K562 (cell line): ENCODE measurements around the gene RASL11A. TPM values are rescaled to one million over a fixed set of nuclear protein-coding genes. Genes with fewer than 3 reads are reported as not detected.

Experiments
- ATAC-seq: fragments of 200-7000 bp; cut with Tn5 transposase; 3 replicates; pipeline ENCODE4 v1.9.1; 2020; ENCODE audit warnings: moderate library complexity
- BruUV-seq: library from RNA; stranded (reverse); fragments of 400-500 nt; replicated peaks from 2 replicates; lab custom pipeline; 2021; lab: Mats Ljungman, UMichigan
- CTCF ChIA-PET: fragments of 300-600 bp; formaldehyde crosslinking; extraction: SDS; loops from one replicate; lab custom pipeline; 2021; ENCODE audit warnings: low intra/inter-chr PET ratio; lab: Yijun Ruan, JAX
- POLR2A ChIA-PET: fragments of 300-600, 350-650 bp; sonication (Branson Sonifier 250); formaldehyde crosslinking; extraction: SDS; loops from one replicate; lab custom pipeline; 2021; ENCODE audit warnings: antibody characterized with exemption, inconsistent platforms; lab: Yijun Ruan, JAX
- DNase-seq, 4 experiments: peaks; one replicate each; pipeline versions ENCODE4 v3.0.0 to v3.0.0-alpha.2; 2011 to 2018; ENCODE audit warnings: low spot score in 3 of 4, mixed read lengths in 3 of 4; ENCODE audit errors: extremely low read depth in 1 of 4
- FAIRE-seq: peaks from 2 replicates; lab custom pipeline; 2011; peaks lifted over from hg19 to GRCh38; lab: Jason Lieb, UNC
- H2AFZ ChIP-seq: 2 replicates; pipeline ENCODE4 v1.6.0; 2011; ENCODE audit warnings: low read depth, low read length, control low read depth, inconsistent platforms
- H3K27ac ChIP-seq: fragments of 200-600 bp; 3 replicates; pipeline ENCODE4 v1.8.0; 2011; ENCODE audit warnings: low read depth, mild to moderate bottlenecking, control low read depth, inconsistent platforms, low read length, moderate library complexity, mixed read lengths; ENCODE audit errors: extremely low read depth
- H3K27me3 ChIP-seq, 2 experiments: fragments of 300-600 bp in 1 of 2; 2 replicates in 1 of 2; 3 replicates in 1 of 2; pipeline versions ENCODE4 v1.6.0 to v1.8.0; 2011; ENCODE audit warnings: inconsistent platforms in 2 of 2, low read length in 2 of 2, mild to moderate bottlenecking in 1 of 2, mixed read lengths in 1 of 2, moderate library complexity in 1 of 2; ENCODE audit not compliant: control insufficient read depth in 2 of 2, insufficient read depth in 2 of 2
- H3K36me3 ChIP-seq: fragments of 300-600 bp; 3 replicates; pipeline ENCODE4 v1.8.0; 2011; ENCODE audit warnings: mild to moderate bottlenecking, low read length, inconsistent platforms; ENCODE audit not compliant: control insufficient read depth, insufficient read depth
- H3K4me1 ChIP-seq, 2 experiments: fragments of 200-600 bp in 1 of 2; replicated peaks in 1 of 2; 2 replicates in 1 of 2; 3 replicates in 1 of 2; pipeline versions ENCODE4 v1.5.1 to v1.8.0; 2011; ENCODE audit warnings: inconsistent platforms in 2 of 2, low read length in 2 of 2, mild to moderate bottlenecking in 1 of 2, mixed read lengths in 1 of 2, moderate library complexity in 1 of 2; ENCODE audit not compliant: control insufficient read depth in 2 of 2, insufficient read depth in 2 of 2
- H3K4me2 ChIP-seq: 2 replicates; pipeline ENCODE4 v1.6.1; 2011; ENCODE audit warnings: low read length, control low read depth, inconsistent platforms, mixed read lengths; ENCODE audit not compliant: insufficient read depth
- H3K4me3 ChIP-seq: fragments of 200-600 bp; sonication (generic), shearing (Covaris generic); 2 replicates; pipeline ENCODE4 v1.5.1; 2016; ENCODE audit warnings: control low read depth, inconsistent platforms
- H3K79me2 ChIP-seq: fragments of 200-600 bp; 3 replicates; pipeline ENCODE4 v1.8.0; 2011; ENCODE audit warnings: low read length, inconsistent platforms; ENCODE audit not compliant: control insufficient read depth, insufficient read depth
- H3K9ac ChIP-seq, 2 experiments: 2 replicates each; pipeline versions ENCODE4 v1.6.0 to v1.6.1; 2011; ENCODE audit warnings: low read depth in 2 of 2, low read length in 2 of 2, control low read depth in 1 of 2, inconsistent platforms in 1 of 2, mild to moderate bottlenecking in 1 of 2, mixed read lengths in 1 of 2; ENCODE audit not compliant: insufficient read depth in 1 of 2
- H3K9me1 ChIP-seq: one replicate; pipeline ENCODE4 v1.6.0; 2011; ENCODE audit warnings: inconsistent platforms, mild to moderate bottlenecking, low read length, moderate library complexity; ENCODE audit not compliant: control insufficient read depth, insufficient read depth
- H3K9me3 ChIP-seq: replicated peaks from 2 replicates; pipeline ENCODE4 v1.5.1; 2011; ENCODE audit warnings: low read depth, low read length, inconsistent platforms; ENCODE audit not compliant: control insufficient read depth, insufficient read depth
- H4K20me1 ChIP-seq: replicated peaks from 2 replicates; pipeline ENCODE4 v1.6.1; 2011; ENCODE audit warnings: low read length, inconsistent platforms, mixed read lengths; ENCODE audit not compliant: control insufficient read depth, insufficient read depth
- ARID1B ChIP-seq: fragments of 450-650 bp; IDR thresholded peaks from 2 replicates; pipeline ENCODE4 v1.6.1; 2016; ENCODE audit warnings: antibody characterized with exemption, mild to moderate bottlenecking, inconsistent platforms
- ATF1 ChIP-seq, 2 experiments: fragments of 450-650 bp in 1 of 2; IDR thresholded peaks; 2 replicates each; pipeline ENCODE4 v1.6.1; 2016; ENCODE audit warnings: missing compliant biosample characterization in 1 of 2, missing genetic modification characterization in 1 of 2
- NR2C1 ChIP-seq, 2 experiments: fragments of 450-650 bp; IDR thresholded peaks; 2 replicates each; pipeline ENCODE4 v1.6.1; 2017; ENCODE audit warnings: mild to moderate bottlenecking in 2 of 2, antibody characterized with exemption in 1 of 2, inconsistent platforms in 1 of 2, missing compliant biosample characterization in 1 of 2, missing genetic modification characterization in 1 of 2
- SOX6 ChIP-seq: fragments of 450-650 bp; IDR thresholded peaks from 2 replicates; pipeline ENCODE4 v1.6.1; 2014; ENCODE audit warnings: mild to moderate bottlenecking
- SPI1 ChIP-seq: IDR thresholded peaks from 2 replicates; pipeline ENCODE4 v1.6.1; 2011; ENCODE audit warnings: low read depth, low read length, control low read depth, borderline replicate concordance
- ZNF384 ChIP-seq: IDR thresholded peaks from 2 replicates; pipeline ENCODE4 v1.6.1; 2012; ENCODE audit warnings: low read depth, low read length, improper control_type of control experiment
- WGBS: fragments of 100-300 bp; shearing (Covaris generic); methylation state at CpG from one replicate; pipeline ENCODE4 v1.1.6; 2016; ENCODE audit warnings: low coverage, mixed read lengths; ENCODE audit not compliant: insufficient coverage; ENCODE audit errors: missing lambda C conversion rate; 5-methylcytosine and 5-hydroxymethylcytosine counted together
- in situ Hi-C: fragments of 300-500 bp; cut with MboI; formaldehyde crosslinking; loops from 4 replicates; pipeline ENCODE4 v1.15.0; 2018; ENCODE audit warnings: inconsistent platforms, mixed read lengths
- intact Hi-C: fragments of 100-400 bp; cut with micrococcal nuclease; formaldehyde crosslinking; loops from 2 replicates; pipeline ENCODE4 v1.14.2; 2022
- polyA plus RNA-seq, 8 experiments: library from polyadenylated mRNA; depleted of rRNA in 4 of 8; stranded (reverse) in 5 of 8; unstranded in 3 of 8; fragments of >200 nt; fragmentation: Nextera tagmentation in 2 of 8; fragmentation: Illumina TruSeq in 1 of 8; extraction: Ambion mirVana in 2 of 8; extraction: Trizol in 1 of 8; gene quantifications; 2 replicates each; pipeline versions ENCODE4 v1.2.1 to v1.2.3, GENCODE V29; 2011 to 2014; ENCODE audit warnings: inconsistent platforms in 1 of 8, missing spikeins in 1 of 8
- total RNA-seq, 7 experiments: library from RNA; depleted of rRNA in 6 of 7; stranded (reverse); fragments of >200 nt in 6 of 7; fragmentation: Illumina TruSeq in 2 of 7; extraction: Trizol in 2 of 7; gene quantifications; 2 replicates each; pipeline versions ENCODE4 v1.2.1 to v1.2.3, GENCODE V29; 2011 to 2021; ENCODE audit warnings: low replicate concordance in 1 of 7
- TF ChIP-seq, protein P1 (sequence below), 3 experiments: fragments of 200-800 bp in 1 of 3; fragments of 250-450 bp in 1 of 3; fragments of 450-650 bp in 1 of 3; sonication (Bioruptor Pico) in 1 of 3; sonication (Bioruptor generic) in 1 of 3; formaldehyde crosslinking in 1 of 3; IDR thresholded peaks; 2 replicates each; pipeline versions ENCODE4 v1.6.1 to v1.8.0; 2016 to 2022; ENCODE audit warnings: mild to moderate bottlenecking in 2 of 3, missing genetic modification characterization in 2 of 3, missing compliant biosample characterization in 1 of 3, moderate library complexity in 1 of 3
- TF ChIP-seq, protein P2 (sequence below): fragments of 450-650 bp; IDR thresholded peaks from 2 replicates; pipeline ENCODE4 v1.6.1; 2018; ENCODE audit not compliant: partially characterized antibody

Gene RASL11A
- total and polyA plus RNA-seq, 9 of the 15 experiments (the other 6 are each of a cell fraction or from before 2014, with no cell fraction given) = 0.11 to 2.2 (median 1.5) TPM; not detected in 1

DNA sequence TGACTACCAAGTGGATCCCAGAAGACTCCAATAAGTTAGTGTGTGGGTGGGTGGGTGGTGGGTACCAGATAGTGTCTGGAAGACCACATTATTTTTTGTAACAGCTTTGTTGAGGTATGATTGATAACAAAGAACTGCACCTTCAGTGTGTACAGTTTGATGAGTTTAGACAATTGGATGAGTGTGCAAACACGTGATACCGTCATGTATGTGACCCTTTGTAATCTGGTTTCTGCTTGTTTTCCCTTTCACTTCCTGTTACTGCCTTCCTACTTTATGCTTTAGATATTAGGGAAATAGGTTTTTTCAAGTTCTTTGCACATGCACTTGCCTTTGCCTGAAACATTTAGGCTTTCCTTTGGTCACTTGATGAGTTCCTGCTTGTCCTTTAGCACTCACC is 10.8 kb upstream of the RASL11A start:
- no peak overlapping the region for H3K4me2 ChIP-seq
- intact Hi-C loops = no loop called here
- H3K9ac ChIP-seq = no peak overlapping the region
- peaks cover 0 to 7% of the 10 kb centered on the region in 2 experiments; a peak in 3 of 5 replicates for H3K4me1 ChIP-seq
- H3K36me3 ChIP-seq = peaks cover 45% of the 10 kb centered on the region
- BruUV-seq = no TSS peak
- peaks cover 11% of the 10 kb centered on the region; the same call in 1 of the 2 replicates for H4K20me1 ChIP-seq
- in situ Hi-C loops = no loop called here
- no peaks in the 10 kb centered on the region for H3K9me3 ChIP-seq
- DNase-seq (no peak), ATAC-seq (peak; percentile 17; the same call in 2 of the 3 replicates), FAIRE-seq (peak; percentile 57)
- H2AFZ ChIP-seq = no peak overlapping the region
- H3K27ac ChIP-seq = peak overlapping the region; percentile 60; the same call in 1 of the 3 replicates
- no peaks in the 10 kb centered on the region for H3K9me1 ChIP-seq
- ChIA-PET POLR2A (interaction anchor here (1.2 kb wide), 1 partner anchor 59 kb away, joined by 3 read pairs; no protein-coding TSS in a partner anchor), CTCF (no interaction called here)
- H3K27me3 ChIP-seq = no peaks in the 10 kb centered on the region
- no peak overlapping the region for H3K4me3 ChIP-seq
- 16% methylated on average over 2 of the region's 2 CpGs for WGBS
- H3K79me2 ChIP-seq = peaks cover 11% of the 10 kb centered on the region
- TF ChIP-seq ATF1 (CRISPR knock-in tag; IDR thresholded peaks at IDR 0.05) (no peak), ATF1 (tag; IDR thresholded peaks at IDR 0.05) (no peak), SPI1 (peak; percentile 41; the same call in 1 of the 2 replicates), SOX6 (peak; percentile 68), NR2C1 (IDR thresholded peaks at IDR 0.05) (0 out of 2 replicates have a peak, but pooled peaks have one; percentile 16), NR2C1 (tag; IDR thresholded peaks at IDR 0.05) (no peak), ARID1B (0 out of 2 replicates have a peak, but pooled peaks have one; percentile 19), ZNF384 (no peak)
- TF ChIP-seq, protein P1, sequence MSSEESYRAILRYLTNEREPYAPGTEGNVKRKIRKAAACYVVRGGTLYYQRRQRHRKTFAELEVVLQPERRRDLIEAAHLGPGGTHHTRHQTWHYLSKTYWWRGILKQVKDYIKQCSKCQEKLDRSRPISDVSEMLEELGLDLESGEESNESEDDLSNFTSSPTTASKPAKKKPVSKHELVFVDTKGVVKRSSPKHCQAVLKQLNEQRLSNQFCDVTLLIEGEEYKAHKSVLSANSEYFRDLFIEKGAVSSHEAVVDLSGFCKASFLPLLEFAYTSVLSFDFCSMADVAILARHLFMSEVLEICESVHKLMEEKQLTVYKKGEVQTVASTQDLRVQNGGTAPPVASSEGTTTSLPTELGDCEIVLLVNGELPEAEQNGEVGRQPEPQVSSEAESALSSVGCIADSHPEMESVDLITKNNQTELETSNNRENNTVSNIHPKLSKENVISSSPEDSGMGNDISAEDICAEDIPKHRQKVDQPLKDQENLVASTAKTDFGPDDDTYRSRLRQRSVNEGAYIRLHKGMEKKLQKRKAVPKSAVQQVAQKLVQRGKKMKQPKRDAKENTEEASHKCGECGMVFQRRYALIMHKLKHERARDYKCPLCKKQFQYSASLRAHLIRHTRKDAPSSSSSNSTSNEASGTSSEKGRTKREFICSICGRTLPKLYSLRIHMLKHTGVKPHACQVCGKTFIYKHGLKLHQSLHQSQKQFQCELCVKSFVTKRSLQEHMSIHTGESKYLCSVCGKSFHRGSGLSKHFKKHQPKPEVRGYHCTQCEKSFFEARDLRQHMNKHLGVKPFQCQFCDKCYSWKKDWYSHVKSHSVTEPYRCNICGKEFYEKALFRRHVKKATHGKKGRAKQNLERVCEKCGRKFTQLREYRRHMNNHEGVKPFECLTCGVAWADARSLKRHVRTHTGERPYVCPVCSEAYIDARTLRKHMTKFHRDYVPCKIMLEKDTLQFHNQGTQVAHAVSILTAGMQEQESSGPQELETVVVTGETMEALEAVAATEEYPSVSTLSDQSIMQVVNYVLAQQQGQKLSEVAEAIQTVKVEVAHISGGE (CRISPR knock-in tag; IDR thresholded peaks at IDR 0.05) = no peak
- TF ChIP-seq, protein P2, sequence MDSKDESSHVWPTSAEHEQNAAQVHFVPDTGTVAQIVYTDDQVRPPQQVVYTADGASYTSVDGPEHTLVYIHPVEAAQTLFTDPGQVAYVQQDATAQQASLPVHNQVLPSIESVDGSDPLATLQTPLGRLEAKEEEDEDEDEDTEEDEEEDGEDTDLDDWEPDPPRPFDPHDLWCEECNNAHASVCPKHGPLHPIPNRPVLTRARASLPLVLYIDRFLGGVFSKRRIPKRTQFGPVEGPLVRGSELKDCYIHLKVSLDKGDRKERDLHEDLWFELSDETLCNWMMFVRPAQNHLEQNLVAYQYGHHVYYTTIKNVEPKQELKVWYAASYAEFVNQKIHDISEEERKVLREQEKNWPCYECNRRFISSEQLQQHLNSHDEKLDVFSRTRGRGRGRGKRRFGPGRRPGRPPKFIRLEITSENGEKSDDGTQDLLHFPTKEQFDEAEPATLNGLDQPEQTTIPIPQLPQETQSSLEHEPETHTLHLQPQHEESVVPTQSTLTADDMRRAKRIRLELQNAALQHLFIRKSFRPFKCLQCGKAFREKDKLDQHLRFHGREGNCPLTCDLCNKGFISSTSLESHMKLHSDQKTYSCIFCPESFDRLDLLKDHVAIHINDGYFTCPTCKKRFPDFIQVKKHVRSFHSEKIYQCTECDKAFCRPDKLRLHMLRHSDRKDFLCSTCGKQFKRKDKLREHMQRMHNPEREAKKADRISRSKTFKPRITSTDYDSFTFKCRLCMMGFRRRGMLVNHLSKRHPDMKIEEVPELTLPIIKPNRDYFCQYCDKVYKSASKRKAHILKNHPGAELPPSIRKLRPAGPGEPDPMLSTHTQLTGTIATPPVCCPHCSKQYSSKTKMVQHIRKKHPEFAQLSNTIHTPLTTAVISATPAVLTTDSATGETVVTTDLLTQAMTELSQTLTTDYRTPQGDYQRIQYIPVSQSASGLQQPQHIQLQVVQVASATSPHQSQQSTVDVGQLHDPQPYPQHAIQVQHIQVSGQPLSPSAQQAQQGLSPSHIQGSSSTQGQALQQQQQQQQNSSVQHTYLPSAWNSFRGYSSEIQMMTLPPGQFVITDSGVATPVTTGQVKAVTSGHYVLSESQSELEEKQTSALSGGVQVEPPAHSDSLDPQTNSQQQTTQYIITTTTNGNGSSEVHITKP = peak; percentile 17
